ENCODE data around the gene PIGW. TPM values are rescaled to one million over a fixed set of nuclear protein-coding genes. Genes with fewer than 3 reads are reported as not detected.

The PIGW gene
- total RNA-seq, 1 experiment from 2014 or later: 8.0 TPM

DNA sequence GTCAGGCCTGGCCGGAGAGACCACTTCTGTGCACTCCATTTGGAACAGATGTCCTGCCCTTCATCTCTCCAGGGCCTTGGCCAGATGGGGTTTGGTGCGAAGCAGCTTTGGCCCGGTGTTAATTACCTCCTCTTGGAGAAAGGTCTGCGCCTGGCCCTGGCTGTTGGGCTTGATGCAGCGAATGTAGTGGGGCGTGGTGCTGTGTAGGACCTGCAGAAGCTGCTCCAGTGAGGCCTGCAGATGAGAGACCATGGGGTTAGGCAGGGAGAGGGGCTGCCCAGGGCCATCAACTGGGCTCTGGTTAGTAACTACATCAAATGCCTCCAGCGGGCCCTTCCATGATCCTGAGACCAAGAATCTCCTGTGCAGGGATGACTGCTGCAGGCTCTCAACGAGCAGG lies 29.6 kb upstream of the PIGW start:
- no peaks in the 10 kb centered on the region for H3K9me3 ChIP-seq (ENCODE audit: insufficient read depth, low read depth)
- H3K79me2 ChIP-seq (ENCODE audit: low read depth): no peaks in the 10 kb centered on the region
- no peaks in the 10 kb centered on the region for H3K9me2 ChIP-seq (ENCODE audit: insufficient read depth)
- no peaks in the 10 kb centered on the region for H3K4me1 ChIP-seq (replicated peaks; ENCODE audit: insufficient read depth)
- no peak overlapping the region for H3K4me3 ChIP-seq
- no peak overlapping the region for H2AFZ ChIP-seq
- H3F3A ChIP-seq (ENCODE audit: insufficient read depth, low read depth): no peaks in the 10 kb centered on the region
- intact Hi-C loops (cut with micrococcal nuclease; ENCODE audit: unreplicated experiment): no loop called here
- no peaks in the 10 kb centered on the region for H4K20me1 ChIP-seq (ENCODE audit: insufficient read depth)
- H3K27me3 ChIP-seq (ENCODE audit: insufficient read depth, low read depth): no peaks in the 10 kb centered on the region
- CTCF ChIA-PET: no interaction called here
- POLR2A ChIA-PET (ENCODE audit: unreplicated experiment): no interaction called here
- TF ChIP-seq, protein P1, sequence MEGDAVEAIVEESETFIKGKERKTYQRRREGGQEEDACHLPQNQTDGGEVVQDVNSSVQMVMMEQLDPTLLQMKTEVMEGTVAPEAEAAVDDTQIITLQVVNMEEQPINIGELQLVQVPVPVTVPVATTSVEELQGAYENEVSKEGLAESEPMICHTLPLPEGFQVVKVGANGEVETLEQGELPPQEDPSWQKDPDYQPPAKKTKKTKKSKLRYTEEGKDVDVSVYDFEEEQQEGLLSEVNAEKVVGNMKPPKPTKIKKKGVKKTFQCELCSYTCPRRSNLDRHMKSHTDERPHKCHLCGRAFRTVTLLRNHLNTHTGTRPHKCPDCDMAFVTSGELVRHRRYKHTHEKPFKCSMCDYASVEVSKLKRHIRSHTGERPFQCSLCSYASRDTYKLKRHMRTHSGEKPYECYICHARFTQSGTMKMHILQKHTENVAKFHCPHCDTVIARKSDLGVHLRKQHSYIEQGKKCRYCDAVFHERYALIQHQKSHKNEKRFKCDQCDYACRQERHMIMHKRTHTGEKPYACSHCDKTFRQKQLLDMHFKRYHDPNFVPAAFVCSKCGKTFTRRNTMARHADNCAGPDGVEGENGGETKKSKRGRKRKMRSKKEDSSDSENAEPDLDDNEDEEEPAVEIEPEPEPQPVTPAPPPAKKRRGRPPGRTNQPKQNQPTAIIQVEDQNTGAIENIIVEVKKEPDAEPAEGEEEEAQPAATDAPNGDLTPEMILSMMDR (conservative IDR thresholded peaks at IDR 0.05): no peak
- TF ChIP-seq EZH2 (IDR thresholded peaks at IDR 0.05; ENCODE audit: low read depth): no peak
- BruUV-seq (replicated peaks): no TSS peak
- no peak overlapping the region for H3K27ac ChIP-seq
- no peak overlapping the region for H3K4me2 ChIP-seq
- H3K36me3 ChIP-seq (ENCODE audit: low read depth): peaks cover 9% of the 10 kb centered on the region; the same call in 1 of the 2 replicates
- DNase-seq: no peak

DNA sequence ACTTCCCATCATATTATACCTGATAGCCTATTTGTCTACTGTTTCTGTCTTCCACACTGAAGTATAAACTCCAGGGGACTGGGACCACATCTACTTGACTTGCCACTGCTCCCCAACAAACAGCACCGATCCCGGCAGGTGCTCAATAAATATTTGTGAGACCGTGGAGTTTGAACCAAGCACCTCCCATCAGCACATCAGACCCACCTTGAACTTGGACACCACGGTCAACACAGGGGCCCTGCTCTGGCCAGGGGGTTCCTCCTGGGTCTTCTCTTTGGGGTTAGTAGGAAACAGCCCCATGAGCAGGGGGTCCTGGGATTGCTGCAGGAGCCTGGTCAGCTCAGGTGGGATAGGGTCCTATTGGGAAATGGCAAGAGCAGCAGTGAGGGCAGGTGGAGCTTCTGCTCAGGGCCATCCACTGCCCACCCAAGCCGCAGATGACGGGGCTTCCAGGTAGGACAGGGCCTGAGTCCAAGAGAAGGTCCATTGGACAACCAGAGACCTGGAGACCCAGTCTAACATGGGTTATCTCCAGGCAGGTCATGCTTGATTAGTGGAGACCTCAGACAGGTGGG lies 28.4 kb upstream of the PIGW start:
- Histone ChIP-seq H2AFZ (no peak overlapping the region), H4K20me1 (ENCODE audit: insufficient read depth) (no peaks in the 10 kb centered on the region), H3K79me2 (ENCODE audit: low read depth) (no peaks in the 10 kb centered on the region), H3K27me3 (ENCODE audit: insufficient read depth, low read depth) (no peaks in the 10 kb centered on the region), H3K9me3 (ENCODE audit: insufficient read depth, low read depth) (no peaks in the 10 kb centered on the region), H3K9me2 (ENCODE audit: insufficient read depth) (no peaks in the 10 kb centered on the region), H3K27ac (no peak overlapping the region), H3F3A (ENCODE audit: insufficient read depth, low read depth) (no peaks in the 10 kb centered on the region), H3K4me2 (no peak overlapping the region), H3K4me3 (no peak overlapping the region), H3K4me1 (replicated peaks; ENCODE audit: insufficient read depth) (no peaks in the 10 kb centered on the region), H3K36me3 (ENCODE audit: low read depth) (peaks cover 5% of the 10 kb centered on the region; the same call in 1 of the 2 replicates)
- ChIA-PET POLR2A (ENCODE audit: unreplicated experiment) (no interaction called here), CTCF (no interaction called here)
- BruUV-seq (replicated peaks): no TSS peak
- intact Hi-C loops (cut with micrococcal nuclease; ENCODE audit: unreplicated experiment): no loop called here
- TF ChIP-seq, protein P1 (conservative IDR thresholded peaks at IDR 0.05): no peak
- no peak for TF ChIP-seq EZH2 (IDR thresholded peaks at IDR 0.05; ENCODE audit: low read depth)
- DNase-seq: no peak

DNA sequence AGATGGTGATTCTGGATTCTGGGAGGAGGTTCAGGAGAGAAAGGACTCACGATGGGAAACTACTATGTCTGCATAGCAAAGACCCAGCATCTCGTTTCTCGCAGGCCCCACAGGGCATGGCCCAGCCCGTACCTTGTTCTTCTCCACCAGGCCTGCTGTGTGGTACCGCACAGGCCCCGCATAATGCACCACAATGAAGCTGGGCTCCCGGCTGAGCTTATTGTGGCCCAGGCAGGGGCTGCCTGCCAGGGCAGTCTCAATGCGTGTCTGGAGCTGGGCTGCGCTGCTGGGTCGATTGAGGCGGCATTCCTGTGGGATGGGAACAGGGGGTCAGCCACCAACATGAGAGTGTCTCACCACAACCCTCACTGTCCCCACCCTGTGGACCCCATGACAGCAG lies 28.0 kb upstream of the PIGW start:
- CTCF ChIA-PET: no interaction called here
- no peaks in the 10 kb centered on the region for H3K9me2 ChIP-seq (ENCODE audit: insufficient read depth)
- no peak overlapping the region for H3K27ac ChIP-seq
- POLR2A ChIA-PET (ENCODE audit: unreplicated experiment): no interaction called here
- no TSS peak for BruUV-seq (replicated peaks)
- no peaks in the 10 kb centered on the region for H3K9me3 ChIP-seq (ENCODE audit: insufficient read depth, low read depth)
- no peak overlapping the region for H3K4me3 ChIP-seq
- no peaks in the 10 kb centered on the region for H4K20me1 ChIP-seq (ENCODE audit: insufficient read depth)
- no peaks in the 10 kb centered on the region for H3K4me1 ChIP-seq (replicated peaks; ENCODE audit: insufficient read depth)
- no peaks in the 10 kb centered on the region for H3K79me2 ChIP-seq (ENCODE audit: low read depth)
- no peak overlapping the region for H2AFZ ChIP-seq
- no peaks in the 10 kb centered on the region for H3K27me3 ChIP-seq (ENCODE audit: insufficient read depth, low read depth)
- DNase-seq: no peak
- intact Hi-C loops (cut with micrococcal nuclease; ENCODE audit: unreplicated experiment): no loop called here
- TF ChIP-seq EZH2 (IDR thresholded peaks at IDR 0.05; ENCODE audit: low read depth): no peak
- TF ChIP-seq, protein P1 (conservative IDR thresholded peaks at IDR 0.05): no peak
- H3K4me2 ChIP-seq: no peak overlapping the region
- no peaks in the 10 kb centered on the region for H3F3A ChIP-seq (ENCODE audit: insufficient read depth, low read depth)
- peaks cover 5% of the 10 kb centered on the region; the same call in 1 of the 2 replicates for H3K36me3 ChIP-seq (ENCODE audit: low read depth)
